H1 (cell line): Measurements from ENCODE around the gene FOXF2. TPM values are rescaled to one million over a fixed set of nuclear protein-coding genes. Genes with fewer than 3 reads are reported as not detected.

Experiments
- CTCF ChIA-PET: fragments of 300-600 bp; sonication (Branson Sonifier 250); formaldehyde crosslinking; loops from one replicate; lab custom pipeline; 2021; ENCODE audit not compliant: partially characterized antibody; lab: Charles Lee
- POLR2A ChIA-PET: fragments of 300-600 bp; sonication (Branson Sonifier 250); formaldehyde crosslinking; loops from one replicate; lab custom pipeline; 2021; ENCODE audit warnings: inconsistent platforms; ENCODE audit not compliant: partially characterized antibody; lab: Charles Lee
- DNase-seq, 2 experiments: peaks; one replicate each; pipeline versions ENCODE4 v3.0.0 to v3.0.0-alpha.2; 2010 to 2022; ENCODE audit warnings: low spot score in 2 of 2, low read depth in 1 of 2, mixed read lengths in 1 of 2
- FAIRE-seq: peaks from 2 replicates; lab custom pipeline; 2011; peaks lifted over from hg19 to GRCh38; lab: Jason Lieb, UNC
- H2AFZ ChIP-seq: 2 replicates; pipeline ENCODE4 v1.8.1; 2012; ENCODE audit warnings: low read length, inconsistent platforms
- H2AK5ac ChIP-seq: 2 replicates; pipeline ENCODE4 v1.6.1; 2013; ENCODE audit warnings: low read depth, low read length
- H2BK120ac ChIP-seq: replicated peaks from 2 replicates; pipeline ENCODE3; 2013; ENCODE audit warnings: low read depth, low read length, inconsistent platforms
- H2BK12ac ChIP-seq: 2 replicates; pipeline ENCODE4 v1.6.1; 2013; ENCODE audit warnings: low read depth, low read length
- H2BK15ac ChIP-seq: 2 replicates; pipeline ENCODE4 v1.6.1; 2013; ENCODE audit warnings: low read length
- H2BK20ac ChIP-seq: 2 replicates; pipeline ENCODE4 v1.6.1; 2013; ENCODE audit warnings: low read length
- H2BK5ac ChIP-seq: 2 replicates; pipeline ENCODE4 v1.6.1; 2013; ENCODE audit warnings: low read depth, low read length
- H3K14ac ChIP-seq: 2 replicates; pipeline ENCODE4 v1.6.1; 2013; ENCODE audit warnings: inconsistent platforms; ENCODE audit not compliant: insufficient read length
- H3K18ac ChIP-seq: 2 replicates; pipeline ENCODE4 v1.6.1; 2013; ENCODE audit warnings: low read length; ENCODE audit errors: extremely low read depth
- H3K23ac ChIP-seq: 2 replicates; pipeline ENCODE4 v1.6.1; 2013; ENCODE audit warnings: inconsistent platforms; ENCODE audit not compliant: insufficient read length
- H3K23me2 ChIP-seq: 2 replicates; pipeline ENCODE4 v1.6.1; 2013; ENCODE audit warnings: low read depth, low read length
- H3K27ac ChIP-seq: 2 replicates; pipeline ENCODE4 v1.6.1; 2011; ENCODE audit warnings: low read depth, low read length, inconsistent platforms
- H3K27me3 ChIP-seq, 4 experiments: replicated peaks in 1 of 4; 1 replicate in 1 of 4; 2 replicates in 3 of 4; pipeline versions ENCODE4 v1.6.1 to v1.8.1; 2011 to 2013; ENCODE audit warnings: low read length in 3 of 4, mild to moderate bottlenecking in 3 of 4, inconsistent platforms in 2 of 4, mixed read lengths in 2 of 4, moderate library complexity in 1 of 4; ENCODE audit not compliant: control insufficient read depth in 3 of 4, insufficient read depth in 3 of 4; ENCODE audit errors: extremely low read depth in 1 of 4
- H3K36me3 ChIP-seq, 4 experiments: 2 replicates each; pipeline versions ENCODE4 v1.6.1 to v1.8.1; 2011 to 2013; ENCODE audit warnings: mild to moderate bottlenecking in 4 of 4, low read length in 3 of 4, moderate library complexity in 2 of 4, control low read depth in 1 of 4, inconsistent platforms in 1 of 4; ENCODE audit not compliant: insufficient read depth in 4 of 4, control insufficient read depth in 2 of 4
- H3K4ac ChIP-seq: replicated peaks from 2 replicates; pipeline ENCODE3; 2013; ENCODE audit warnings: low read length, low read depth, mixed read lengths, inconsistent platforms; ENCODE audit not compliant: insufficient read length
- H3K4me1 ChIP-seq, 4 experiments: replicated peaks in 1 of 4; 1 replicate in 1 of 4; 2 replicates in 3 of 4; pipeline versions ENCODE4 v1.6.1 to v1.8.1; 2011 to 2013; ENCODE audit warnings: low read length in 3 of 4, inconsistent platforms in 2 of 4, mixed read lengths in 1 of 4; ENCODE audit not compliant: insufficient read depth in 4 of 4, control insufficient read depth in 3 of 4
- H3K4me2 ChIP-seq, 2 experiments: 2 replicates each; pipeline versions ENCODE4 v1.6.1 to v1.8.1; 2011 to 2013; ENCODE audit warnings: low read depth in 2 of 2, low read length in 2 of 2, control low read depth in 1 of 2, inconsistent platforms in 1 of 2, mild to moderate bottlenecking in 1 of 2; ENCODE audit not compliant: insufficient read depth in 1 of 2
- H3K4me3 ChIP-seq, 4 experiments: fragments of 200-600, 300-600 bp in 1 of 4; sonication (generic), shearing (Covaris generic), sonication (Bioruptor Twin) in 1 of 4; 2 replicates each; pipeline versions ENCODE4 v1.5.1 to v1.8.1; 2011 to 2016; ENCODE audit warnings: low read length in 4 of 4, low read depth in 3 of 4, control low read depth in 2 of 4, inconsistent platforms in 2 of 4, mild to moderate bottlenecking in 2 of 4, mixed read lengths in 1 of 4, moderate library complexity in 1 of 4; ENCODE audit not compliant: insufficient read depth in 2 of 4; ENCODE audit errors: extremely low read depth in 1 of 4
- H3K56ac ChIP-seq: replicated peaks from 2 replicates; pipeline ENCODE3; 2013; ENCODE audit warnings: low read depth, mild to moderate bottlenecking, mixed read lengths, low read length, inconsistent platforms; ENCODE audit not compliant: insufficient read length
- H3K79me1 ChIP-seq: 2 replicates; pipeline ENCODE4 v1.6.1; 2013; ENCODE audit warnings: low read depth, low read length, control low read depth
- H3K79me2 ChIP-seq, 2 experiments: 2 replicates each; pipeline versions ENCODE4 v1.6.1 to v1.8.1; 2012 to 2013; ENCODE audit warnings: low read length in 2 of 2, mild to moderate bottlenecking in 2 of 2, inconsistent platforms in 1 of 2; ENCODE audit not compliant: insufficient read depth in 2 of 2, control insufficient read depth in 1 of 2
- H3K9ac ChIP-seq, 4 experiments: replicated peaks in 1 of 4; 1 replicate in 1 of 4; 2 replicates in 3 of 4; pipeline versions ENCODE4 v1.6.1 to v1.8.1; 2011 to 2013; ENCODE audit warnings: low read depth in 3 of 4, low read length in 3 of 4, control low read depth in 2 of 4, mild to moderate bottlenecking in 2 of 4, moderate library complexity in 2 of 4, inconsistent platforms in 1 of 4; ENCODE audit errors: extremely low read depth in 1 of 4
- H3K9me3 ChIP-seq, 2 experiments: 2 replicates each; pipeline versions ENCODE4 v1.6.1 to v1.8.1; 2012 to 2013; ENCODE audit warnings: mild to moderate bottlenecking in 2 of 2, moderate library complexity in 2 of 2, control low read depth in 1 of 2, inconsistent platforms in 1 of 2, low read depth in 1 of 2, low read length in 1 of 2, mixed read lengths in 1 of 2; ENCODE audit not compliant: insufficient read depth in 2 of 2
- H4K20me1 ChIP-seq, 2 experiments: replicated peaks in 1 of 2; 2 replicates each; pipeline versions ENCODE3 to v1.8.1; 2011 to 2013; ENCODE audit warnings: inconsistent platforms in 2 of 2, low read length in 2 of 2, mild to moderate bottlenecking in 1 of 2; ENCODE audit not compliant: insufficient read depth in 2 of 2, control insufficient read depth in 1 of 2
- H4K5ac ChIP-seq: 2 replicates; pipeline ENCODE4 v1.6.1; 2013; ENCODE audit warnings: low read length, low read depth, mixed read lengths, inconsistent platforms; ENCODE audit not compliant: insufficient read length
- H4K8ac ChIP-seq: 2 replicates; pipeline ENCODE4 v1.8.0; 2013; ENCODE audit warnings: mild to moderate bottlenecking, moderate library complexity, low read length, inconsistent platforms; ENCODE audit not compliant: insufficient read depth; ENCODE audit errors: extremely low read depth
- H4K91ac ChIP-seq: replicated peaks from 2 replicates; pipeline ENCODE3; 2013; ENCODE audit warnings: low read length, mixed read lengths, inconsistent platforms; ENCODE audit not compliant: insufficient read length
- BACH1 ChIP-seq: IDR thresholded peaks from 2 replicates; pipeline ENCODE4 v1.6.1; 2012; ENCODE audit warnings: low read length, improper control_type of control experiment
- CHD2 ChIP-seq: IDR thresholded peaks from 2 replicates; pipeline ENCODE4 v1.6.1; 2012; ENCODE audit warnings: low read length, improper control_type of control experiment
- EGR1 ChIP-seq: IDR thresholded peaks from 2 replicates; pipeline ENCODE4 v1.6.1; 2011; ENCODE audit warnings: low read depth, low read length, borderline replicate concordance
- EP300 ChIP-seq, 2 experiments: IDR thresholded peaks; 1 replicate in 1 of 2; 2 replicates in 1 of 2; pipeline ENCODE4 v1.6.1; 2011 to 2012; ENCODE audit warnings: low read depth in 2 of 2, low read length in 2 of 2, mild to moderate bottlenecking in 2 of 2, borderline replicate concordance in 1 of 2, inconsistent platforms in 1 of 2, moderate library complexity in 1 of 2
- SIRT6 ChIP-seq: IDR thresholded peaks from one replicate; pipeline ENCODE4 v1.7.1; 2012; ENCODE audit warnings: low read length, inconsistent platforms
- SIX5 ChIP-seq: IDR thresholded peaks from 2 replicates; pipeline ENCODE4 v1.6.1; 2011; ENCODE audit warnings: mild to moderate bottlenecking, low read depth, low read length
- WGBS, 2 experiments: shearing (Covaris generic) in 1 of 2; methylation state at CpG; one replicate each; pipeline versions ENCODE4 v1.1.6 to v1.1.7; 2013 to 2015; ENCODE audit warnings: low lambda C conversion rate in 2 of 2, mixed read lengths in 2 of 2, inconsistent platforms in 1 of 2, low coverage in 1 of 2, missing lambda C conversion rate in 1 of 2; ENCODE audit not compliant: insufficient replicate concordance in 2 of 2, insufficient coverage in 1 of 2, insufficient read length in 1 of 2; ENCODE audit errors: extremely low coverage in 1 of 2, missing lambda C conversion rate in 1 of 2; 5-methylcytosine and 5-hydroxymethylcytosine counted together
- polyA plus RNA-seq, 7 experiments: library from polyadenylated mRNA; depleted of rRNA in 3 of 7; stranded (reverse) in 5 of 7; unstranded in 2 of 7; fragments of >200 nt in 5 of 7; fragments of 200-250 nt in 2 of 7; gene quantifications; 1 replicate in 5 of 7; 2 replicates in 1 of 7; 4 replicates in 1 of 7; pipeline versions ENCODE4 v1.2.1 to v1.2.3, GENCODE V29; 2011 to 2013; ENCODE audit warnings: missing spikeins in 2 of 7, mixed read lengths in 2 of 7
- total RNA-seq: library from RNA; stranded (reverse); fragmentation: NEBNext Ultra II Directional; extraction: Animal tissue kit (Norgen Biotek cat#: 25700); gene quantifications from 2 replicates; pipeline ENCODE4 v1.2.1, GENCODE V29; 2021
- TF ChIP-seq, protein P1 (sequence below): IDR thresholded peaks from 2 replicates; pipeline ENCODE4 v1.6.1; 2012; ENCODE audit warnings: inconsistent platforms

Gene FOXF2
- total and polyA plus RNA-seq, 2 of the 8 experiments (the other 6 are each of a cell fraction or from before 2014, with no cell fraction given) = 0.05 TPM; not detected in 1

DNA sequence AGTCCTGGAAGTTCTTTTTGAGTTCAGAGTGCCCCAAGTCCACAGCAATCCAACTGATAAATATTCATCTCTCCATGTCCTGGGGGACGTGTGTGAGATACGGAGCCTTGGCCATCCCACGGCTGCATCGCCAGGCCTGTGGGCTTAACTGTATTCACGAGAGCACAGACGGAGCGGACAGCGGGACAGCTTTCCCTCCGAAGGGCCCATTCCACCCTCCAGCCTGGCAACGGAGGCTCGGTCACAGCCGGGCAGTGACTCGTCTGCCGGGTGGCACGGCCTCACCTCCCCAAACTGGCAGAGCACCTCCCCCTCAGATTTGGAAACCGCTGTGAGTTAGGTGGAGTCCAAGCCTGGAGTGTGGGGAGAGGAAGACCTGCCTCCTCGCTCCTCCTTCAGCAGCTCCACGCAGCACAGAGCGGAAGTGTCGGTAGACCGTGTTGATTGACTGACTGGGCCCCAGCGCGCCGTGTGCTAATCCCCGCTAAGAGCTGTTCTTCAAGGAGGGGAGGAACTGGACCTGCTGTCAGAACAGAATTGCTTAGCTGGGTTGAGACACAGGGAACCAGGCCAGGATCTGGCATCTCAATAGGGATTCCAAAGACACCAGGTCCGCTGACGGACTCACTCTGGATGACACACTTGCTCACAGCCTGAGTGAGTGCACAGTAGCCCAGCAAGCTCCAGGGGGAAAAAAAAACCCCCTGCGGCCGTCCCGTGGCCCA lies 10.9 kb downstream of the FOXF2 start:
- CTCF ChIA-PET = interaction anchor here (1.2 to 1.8 kb wide), 4 partner anchors 14 to 40 kb away, joined by 3 to 6 read pairs (median 4); no protein-coding TSS in a partner anchor
- FAIRE-seq = no peak
- TF ChIP-seq EP300 (IDR thresholded peaks at IDR 0.05; ENCODE audit: borderline replicate concordance in 1 of 2, low read depth in 2 of 2, low read length in 2 of 2) = no peak
- no peak for TF ChIP-seq CHD2
- TF ChIP-seq, protein P1, sequence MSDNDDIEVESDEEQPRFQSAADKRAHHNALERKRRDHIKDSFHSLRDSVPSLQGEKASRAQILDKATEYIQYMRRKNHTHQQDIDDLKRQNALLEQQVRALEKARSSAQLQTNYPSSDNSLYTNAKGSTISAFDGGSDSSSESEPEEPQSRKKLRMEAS = no peak
- TF ChIP-seq SIRT6 = no peak
- no peak for TF ChIP-seq BACH1
- no peak for TF ChIP-seq EGR1
- TF ChIP-seq SIX5 = no peak

More for the DNA sequence above, 10.9 kb downstream of the FOXF2 start:
- H3K9ac ChIP-seq = no peak overlapping the region
- H3K4me2 ChIP-seq = no peak overlapping the region
- no peak overlapping the region for H3K4me3 ChIP-seq
- H3K4ac ChIP-seq = no peak overlapping the region
- H3K27ac ChIP-seq = no peak overlapping the region
- no peaks in the 10 kb centered on the region for H3K36me3 ChIP-seq
- no peak overlapping the region for H3K18ac ChIP-seq
- no peaks in the 10 kb centered on the region for H3K79me2 ChIP-seq
- POLR2A ChIA-PET = interaction anchor here (0.9 to 1.6 kb wide), 3 partner anchors 10 to 36 kb away, joined by 3 to 6 read pairs (median 4); no protein-coding TSS in a partner anchor
- H3K27me3 ChIP-seq = peaks cover 28 to 50% (median 39%) of the 10 kb centered on the region in 4 experiments
- no peak overlapping the region for H2BK15ac ChIP-seq
- DNase-seq = no peak
- H3K14ac ChIP-seq = no peak overlapping the region
- no peak overlapping the region for H4K91ac ChIP-seq
- peaks cover 13% of the 10 kb centered on the region; the same call in 1 of the 2 replicates for H3K23me2 ChIP-seq
- H4K5ac ChIP-seq = no peak overlapping the region
- no peaks in the 10 kb centered on the region for H3K9me3 ChIP-seq
- no peaks in the 10 kb centered on the region for H3K79me1 ChIP-seq
- H4K8ac ChIP-seq = no peak overlapping the region
- H2AFZ ChIP-seq = no peak overlapping the region
- H2BK12ac ChIP-seq = peak overlapping the region; percentile 46; the same call in 1 of the 2 replicates
- H2BK20ac ChIP-seq = no peak overlapping the region
- H2BK120ac ChIP-seq = peak overlapping the region; percentile 27
- WGBS, 2 experiments = 79% methylated on average over 27 of the region's 30 CpGs; no CpG with 5 or more reads in 1 of the 2 experiments
- no peak overlapping the region for H3K23ac ChIP-seq
- H2AK5ac ChIP-seq = no peak overlapping the region
- no peak overlapping the region for H3K56ac ChIP-seq
- H4K20me1 ChIP-seq = peaks cover 0 to 10% of the 10 kb centered on the region in 2 experiments
- H3K4me1 ChIP-seq = no peaks in the 10 kb centered on the region; a peak in 2 of 7 replicates
- H2BK5ac ChIP-seq = no peak overlapping the region
